Right ventricle myocardium inferior (tissue), 1 donor: Measurements from ENCODE around the gene RPN2. TPM values are rescaled to one million over a fixed set of nuclear protein-coding genes. Genes with fewer than 3 reads are reported as not detected.

ENCODE experiments used
- ATAC-seq: fragments of 200-7000 bp; cut with Tn5 transposase; one replicate; pipeline ENCODE4 v1.9.1; 2020; ENCODE audit warnings: mild to moderate bottlenecking, moderate library complexity
- DNase-seq: peaks from one replicate; pipeline ENCODE4 v3.0.0; 2021; ENCODE audit errors: missing footprints
- intact Hi-C: fragments of 100-400 bp; cut with DNase I; formaldehyde crosslinking; loops from one replicate; pipeline ENCODE4 v1.11.0; 2022
- total RNA-seq: library from RNA; stranded (reverse); fragmentation: NEBNext Ultra II Directional; extraction: Animal tissue kit (Norgen Biotek cat#: 25700); gene quantifications from one replicate; pipeline ENCODE4 v1.2.1, GENCODE V29; 2021
- donor health status: DM: no; HTN: yes; CAD: no; lungs with severe emphysema.

The RPN2 gene
- total RNA-seq, 1 donor from 2014 or later = 100 TPM

GRCh38 chr20:37276494-37277252, 97.5 kb downstream of the RPN2 start:
- no peak for DNase-seq
- ATAC-seq = peak; percentile 88
- intact Hi-C loops = no loop called here

- no peak for DNase-seq
- intact Hi-C loops = no loop called here
- ATAC-seq = no peak
These were observed 98.1 kb downstream of the RPN2 start for GRCh38 chr20:37277253-37277593.

DNA sequence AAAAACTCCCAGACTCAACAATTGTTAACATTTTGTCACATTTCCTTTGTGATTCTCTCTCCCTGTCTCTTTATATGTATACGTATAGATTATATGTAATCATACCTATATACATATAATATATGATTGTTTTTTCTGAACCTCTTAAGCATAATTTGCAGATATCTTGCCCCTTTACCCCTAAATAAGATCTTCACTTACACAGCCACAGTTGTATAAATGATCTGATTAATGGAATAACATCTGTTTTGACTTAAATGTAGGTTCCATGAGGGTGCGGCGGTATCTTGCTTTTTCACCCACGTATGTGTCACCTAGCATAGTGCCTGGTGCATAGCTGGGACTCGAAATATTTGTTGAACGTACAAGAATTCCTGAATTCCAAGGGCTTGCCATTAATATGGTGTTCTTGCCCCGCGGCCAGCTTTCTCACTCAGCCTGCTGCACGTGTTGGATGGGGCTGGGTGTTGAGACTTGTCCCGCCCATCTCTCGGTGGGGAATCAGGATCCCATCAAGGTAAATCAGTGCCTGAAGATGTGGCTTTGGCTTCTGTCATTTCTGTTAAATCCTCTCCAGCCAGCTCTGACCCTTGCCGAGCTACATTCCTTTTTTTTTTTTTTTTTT, 99.9 kb downstream of the RPN2 start:
- no peak for DNase-seq
- intact Hi-C loops = no loop called here
- no peak for ATAC-seq

DNA sequence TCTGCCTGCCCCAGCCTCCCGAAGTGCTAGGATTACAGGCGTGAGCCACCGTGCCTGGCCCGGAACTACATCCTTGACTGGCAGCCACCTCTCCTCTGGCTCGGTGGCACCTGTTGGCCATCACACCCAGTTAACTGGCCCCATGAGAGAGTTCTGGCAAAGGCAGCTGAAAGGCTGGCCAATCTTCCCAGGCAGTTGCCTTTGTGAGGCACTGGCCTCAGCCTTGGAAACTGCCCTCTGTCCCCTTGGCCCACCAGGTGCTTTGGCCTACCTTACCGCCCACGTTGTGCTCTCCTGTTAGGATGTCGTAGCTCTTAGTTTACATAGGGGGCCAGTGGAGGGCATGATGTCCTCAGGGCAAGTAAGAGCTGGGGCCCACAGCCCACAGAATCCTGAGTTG, 100.7 kb downstream of the RPN2 start:
- intact Hi-C loops = no loop called here
- ATAC-seq = no peak

GRCh38 chr20:37280403-37280802, 101.3 kb downstream of the RPN2 start:
- DNase-seq = no peak
- intact Hi-C loops = no loop called here
- no peak for ATAC-seq

More for the DNA sequence above, 100.7 kb downstream of the RPN2 start:
- no peak for DNase-seq

GRCh38 chr20:37282556-37282955, 103.4 kb downstream of the RPN2 start:
- DNase-seq (no peak), ATAC-seq (no peak)
- intact Hi-C loops = no loop called here

DNA sequence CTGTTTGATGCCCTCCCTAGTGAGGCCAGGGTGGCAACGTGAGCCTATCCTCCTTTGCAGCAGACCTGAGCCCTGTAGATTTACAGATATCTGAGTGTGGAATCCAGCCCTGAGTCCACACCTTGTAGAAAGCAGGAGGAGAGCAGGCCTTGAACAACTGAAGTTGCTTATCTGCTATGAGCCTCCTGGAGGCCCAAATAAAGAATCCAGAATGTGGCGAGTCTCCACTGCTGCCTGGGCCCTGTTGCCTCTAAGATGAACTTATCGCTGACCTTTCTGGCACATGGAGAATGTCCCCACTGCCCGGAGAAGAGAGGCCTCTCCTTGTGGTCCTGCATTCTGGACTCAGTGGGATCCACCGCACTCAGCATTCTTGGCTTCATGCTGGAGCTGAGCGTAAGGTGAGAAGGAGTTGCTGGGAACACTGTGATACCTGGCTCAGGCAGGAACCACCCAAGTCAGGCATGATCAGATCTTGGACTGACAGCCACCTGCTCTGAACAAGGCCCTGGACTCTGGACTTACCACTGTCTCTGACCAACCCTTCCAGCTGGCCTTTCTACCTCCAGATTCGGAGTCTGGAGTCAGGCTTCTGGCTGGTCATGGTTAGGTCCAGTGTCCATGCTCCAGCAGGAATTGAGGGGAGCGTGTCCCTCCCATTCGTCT, 104.5 kb downstream of the RPN2 start:
- intact Hi-C loops = no loop called here
- no peak for DNase-seq
- no peak for ATAC-seq

GRCh38 chr20:37284691-37285161, 105.6 kb downstream of the RPN2 start:
- DNase-seq (no peak), ATAC-seq (no peak)
- intact Hi-C loops = loop anchor here (5.0 kb wide), 3 partner anchors 53 to 243 kb away; partner anchors contain the start of gene BLCAP

DNA sequence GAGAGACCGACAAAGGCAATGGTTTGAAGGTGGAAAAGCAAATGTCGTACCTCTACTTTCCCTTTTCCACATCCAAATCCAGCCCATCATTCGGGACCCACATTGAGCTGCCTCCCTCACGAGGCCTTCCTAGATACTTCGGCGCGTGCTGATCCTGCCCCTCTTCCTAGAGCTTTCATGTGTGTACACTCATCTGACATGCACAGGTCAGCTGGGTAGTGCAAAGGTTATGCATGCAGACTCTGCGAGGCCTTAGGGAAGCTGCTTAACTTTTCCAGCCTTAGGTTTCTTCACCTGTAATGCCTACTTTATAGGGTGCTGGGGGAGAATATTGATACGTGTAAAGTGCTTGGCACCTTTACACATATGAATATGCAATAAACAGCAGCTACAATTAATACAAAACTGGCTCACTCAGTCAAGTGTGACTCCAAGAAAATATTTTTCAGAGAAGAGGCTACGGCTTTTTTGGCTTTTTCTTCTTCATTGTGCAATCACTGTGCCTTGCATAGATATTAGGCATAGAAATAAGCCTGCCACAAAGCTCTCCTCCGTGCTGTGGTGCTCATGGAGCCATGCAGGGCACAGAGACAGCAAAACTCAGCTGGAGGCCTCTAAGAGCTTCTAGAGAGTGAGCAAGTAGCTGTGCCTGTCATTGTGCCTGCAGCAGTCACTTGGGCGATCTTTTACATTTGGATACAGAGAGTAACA, 106.7 kb downstream of the RPN2 start:
- DNase-seq = no peak
- intact Hi-C loops = loop anchor here (5.0 kb wide), 3 partner anchors 51 to 241 kb away; partner anchors contain the start of gene BLCAP
- no peak for ATAC-seq

DNA sequence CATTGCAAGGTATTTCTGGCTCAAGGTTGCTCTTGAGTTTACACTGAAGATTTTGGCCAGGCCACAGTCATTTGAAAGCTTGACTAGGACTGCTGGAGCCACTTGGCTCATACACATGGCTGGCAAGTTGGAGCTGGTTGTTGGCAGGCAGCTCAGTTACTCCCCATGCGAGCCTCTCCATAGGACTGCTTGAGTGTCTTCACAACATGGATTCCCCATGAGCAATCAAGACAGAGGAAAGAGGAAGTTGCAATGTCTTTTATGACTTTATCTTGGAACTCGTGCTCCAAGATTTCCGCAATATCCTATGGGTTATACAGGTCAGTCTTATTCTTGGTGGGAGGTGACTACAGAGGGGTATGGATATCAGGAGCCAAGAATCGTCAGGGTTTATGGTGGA, 109.0 kb downstream of the RPN2 start:
- DNase-seq (no peak), ATAC-seq (peak; percentile 38)
- intact Hi-C loops = loop anchor here (5.0 kb wide), 3 partner anchors 49 to 239 kb away; partner anchors contain the start of gene BLCAP

GRCh38 chr20:37290158-37290810, 111.2 kb downstream of the RPN2 start:
- ATAC-seq = no peak
- no peak for DNase-seq
- intact Hi-C loops = no loop called here

Other genes with a start within 250 kb of the RPN2 start
- 52.2 TPM for gene SAMHD1, start 227.6 kb upstream of the RPN2 start, total RNA-seq
- 5.3 TPM for gene RBL1, start 83.3 kb upstream of the RPN2 start, total RNA-seq
- gene MROH8, start 218 bp downstream of the RPN2 start, total RNA-seq = 3.7 TPM
- gene GHRH, start 82.5 kb downstream of the RPN2 start, total RNA-seq = not detected
- gene MANBAL, start 110.3 kb downstream of the RPN2 start, total RNA-seq = 20.7 TPM
- 6.0 TPM for gene SRC, start 166.8 kb downstream of the RPN2 start, total RNA-seq